CD4-positive, alpha-beta T cell (primary cell): ENCODE results near the gene PHETA1. TPM values are rescaled to one million over a fixed set of nuclear protein-coding genes. Genes with fewer than 3 reads are reported as not detected.
"Not testable (repeated sequence)": the region's sequence is repeated elsewhere in the genome, so short reads cannot be mapped to it uniquely, and the experiment has no call there.

ENCODE experiments used
- ATAC-seq: fragments of 200-7000 bp; cut with Tn5 transposase; one replicate; pipeline ENCODE4 v1.10.0; 2022; ENCODE audit warnings: mild to moderate bottlenecking; ENCODE audit not compliant: poor library complexity
- CTCF ChIA-PET: fragments of 350-600 bp; sonication (Branson Sonifier 250); formaldehyde crosslinking; loops from one replicate; lab custom pipeline; 2021; ENCODE audit warnings: antibody characterized with exemption, inconsistent platforms; lab: Charles Lee
- POLR2A ChIA-PET: fragments of 350-600 bp; sonication (Branson Sonifier 250); formaldehyde crosslinking; loops from one replicate; lab custom pipeline; 2021; ENCODE audit warnings: antibody characterized with exemption, inconsistent platforms; lab: Charles Lee
- DNase-seq, 14 experiments: peaks; one replicate each; pipeline ENCODE4 v3.0.0-alpha.2; 2013 to 2020; ENCODE audit warnings: mixed read lengths in 2 of 14
- H3K27ac ChIP-seq, 2 donors: one replicate each; pipeline versions ENCODE4 v1.5.1 to v1.7.0; 2013; ENCODE audit warnings: low read length in 2 of 2, low read depth in 1 of 2, mild to moderate bottlenecking in 1 of 2
- H3K27me3 ChIP-seq, 2 experiments: 1 replicate in 1 of 2; 2 replicates in 1 of 2; pipeline versions ENCODE4 v1.6.1 to v1.7.0; 2013; ENCODE audit warnings: low read length in 2 of 2, control low read depth in 1 of 2, mild to moderate bottlenecking in 1 of 2, moderate library complexity in 1 of 2; ENCODE audit not compliant: insufficient read depth in 2 of 2, control insufficient read depth in 1 of 2
- H3K36me3 ChIP-seq: one replicate; pipeline ENCODE4 v1.6.1; 2013; ENCODE audit warnings: low read length, control low read depth; ENCODE audit not compliant: insufficient read depth
- H3K4me1 ChIP-seq: one replicate; pipeline ENCODE4 v1.6.1; 2013; ENCODE audit warnings: low read length, control low read depth; ENCODE audit not compliant: insufficient read depth
- H3K4me3 ChIP-seq: one replicate; pipeline ENCODE4 v1.5.1; 2013; ENCODE audit warnings: mild to moderate bottlenecking, low read length, moderate library complexity
- H3K9me3 ChIP-seq, 2 experiments: 1 replicate in 1 of 2; 2 replicates in 1 of 2; pipeline versions ENCODE4 v1.6.1 to v1.7.0; 2013; ENCODE audit warnings: low read length in 2 of 2, mild to moderate bottlenecking in 2 of 2, control low read depth in 1 of 2, moderate library complexity in 1 of 2; ENCODE audit not compliant: control insufficient read depth in 1 of 2, insufficient read depth in 1 of 2
- H3K27ac Mint-ChIP-seq: one replicate; pipeline ENCODE4 v1.8.0; 2020; ENCODE audit warnings: mixed read lengths
- H3K27me3 Mint-ChIP-seq: one replicate; pipeline ENCODE4 v1.8.0; 2021; ENCODE audit warnings: mixed read lengths
- H3K36me3 Mint-ChIP-seq: one replicate; pipeline ENCODE4 v1.8.0; 2021; ENCODE audit warnings: low read depth, mixed read lengths
- H3K4me1 Mint-ChIP-seq: one replicate; pipeline ENCODE4 v1.8.0; 2021; ENCODE audit warnings: low read depth, mixed read lengths
- H3K4me3 Mint-ChIP-seq: one replicate; pipeline ENCODE4 v1.8.0; 2020; ENCODE audit warnings: mild to moderate bottlenecking, mixed read lengths
- H3K9me3 Mint-ChIP-seq: one replicate; pipeline ENCODE4 v1.8.0; 2020; ENCODE audit warnings: mixed read lengths
- CTCF ChIP-seq: fragments of 200-600 bp; IDR thresholded peaks from one replicate; pipeline ENCODE4 v1.8.0; 2022; ENCODE audit warnings: antibody characterized with exemption, mild to moderate bottlenecking
- intact Hi-C, 2 experiments: fragments of 100-400 bp; cut with DNase I in 1 of 2; cut with micrococcal nuclease in 1 of 2; formaldehyde crosslinking; loops; one replicate each; pipeline versions ENCODE4 v1.15.1 to v1.9.0; 2023 to 2025; cut with DNase I, micrococcal nuclease
- total RNA-seq, 174 experiments: library from RNA in 2 of 174; stranded (reverse) in 2 of 174; gene quantifications; one replicate each; pipeline ENCODE4 v1.2.3 and lab custom pipeline; 2021 to 2026

PHETA1 gene
- total RNA-seq, 2 experiments from 2014 or later, result 1.3 to 1.7 TPM

DNA sequence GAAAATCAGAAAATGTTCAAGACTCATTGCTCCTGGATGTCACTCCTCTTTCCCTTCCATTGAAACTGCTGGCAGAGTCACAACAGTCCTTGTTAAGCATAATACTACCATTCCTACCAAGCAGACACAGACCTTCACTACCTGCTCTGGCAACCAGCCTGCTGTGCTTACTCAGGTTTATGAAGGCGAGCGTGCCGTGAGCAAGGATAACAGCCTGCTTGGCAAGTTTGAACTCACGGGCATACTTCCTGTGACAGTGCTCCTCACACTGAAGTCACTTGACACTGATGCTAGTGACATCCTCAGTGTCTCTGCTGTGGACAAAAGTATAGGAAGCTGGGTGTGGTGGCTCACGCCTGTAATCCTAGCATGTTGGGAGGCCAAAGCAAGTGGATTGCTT, 15.7 kb upstream of the PHETA1 start:
- Histone ChIP-seq H3K36me3 (no peaks in the 10 kb centered on the region), H3K4me1 (no peaks in the 10 kb centered on the region), H3K4me3 (no peak overlapping the region), H3K27ac (no peak overlapping the region), H3K27me3 (no peaks in the 10 kb centered on the region), H3K9me3 (no peaks in the 10 kb centered on the region)
- H3K9me3 Mint-ChIP-seq, result no peaks in the 10 kb centered on the region
- no peak for ATAC-seq
- no peak overlapping the region for H3K4me3 Mint-ChIP-seq
- peaks cover 7% of the 10 kb centered on the region for H3K27me3 Mint-ChIP-seq
- H3K36me3 Mint-ChIP-seq, result no peaks in the 10 kb centered on the region
- no peak for TF ChIP-seq CTCF
- DNase-seq, result no peak
- no peaks in the 10 kb centered on the region for H3K4me1 Mint-ChIP-seq
- POLR2A ChIA-PET, result no interaction called here
- no peak overlapping the region for H3K27ac Mint-ChIP-seq
- intact Hi-C loops, result no loop called here
- CTCF ChIA-PET, result no interaction called here

DNA sequence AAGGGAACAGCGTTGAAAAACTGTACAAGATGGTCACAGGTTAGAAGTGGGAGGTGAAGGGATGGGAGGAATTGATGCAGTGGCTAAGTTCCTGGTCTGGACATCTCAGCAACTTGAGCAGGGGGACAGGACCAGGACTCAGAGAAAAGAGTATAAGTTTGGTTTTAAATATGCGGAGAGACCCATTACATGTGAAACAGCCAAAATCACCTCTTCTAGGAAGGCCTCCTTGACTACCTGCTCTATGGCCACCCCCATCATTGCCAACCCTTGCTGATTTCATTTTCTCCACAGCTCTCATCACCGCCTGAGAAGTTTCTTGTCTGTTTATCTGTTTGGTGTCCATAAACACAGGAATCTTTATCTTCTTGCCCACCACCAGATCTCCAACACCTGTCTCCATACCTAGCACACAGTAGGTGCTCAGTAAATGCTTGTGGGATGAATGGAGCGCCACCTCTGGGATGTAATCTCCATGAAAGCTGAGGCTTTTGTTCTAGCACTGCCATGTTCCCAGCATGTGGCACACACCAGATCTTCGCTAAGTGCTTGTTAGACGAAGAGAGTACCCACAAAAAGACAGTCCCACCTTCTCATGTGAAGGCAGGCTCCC, 11.2 kb upstream of the PHETA1 start:
- Mint-ChIP-seq H3K27me3 (peaks cover 11% of the 10 kb centered on the region), H3K4me1 (no peaks in the 10 kb centered on the region), H3K4me3 (no peak overlapping the region), H3K36me3 (no peaks in the 10 kb centered on the region), H3K9me3 (no peaks in the 10 kb centered on the region), H3K27ac (no peak overlapping the region)
- H3K36me3 ChIP-seq, result no peaks in the 10 kb centered on the region
- ATAC-seq, result no peak
- peaks cover 0 to 13% of the 10 kb centered on the region in 2 experiments for H3K9me3 ChIP-seq
- TF ChIP-seq CTCF, result no peak
- H3K4me1 ChIP-seq, result no peaks in the 10 kb centered on the region
- H3K27me3 ChIP-seq, result no peaks in the 10 kb centered on the region
- ChIA-PET CTCF (no interaction called here), POLR2A (no interaction called here)
- no peak overlapping the region for H3K4me3 ChIP-seq
- no peak overlapping the region for H3K27ac ChIP-seq
- DNase-seq, result no peak
- intact Hi-C loops, result no loop called here

GRCh38 chr12:111377440-111377839, 8.5 kb upstream of the PHETA1 start:
- no peak overlapping the region for H3K27ac Mint-ChIP-seq
- Histone ChIP-seq H3K4me3 (no peak overlapping the region), H3K36me3 (no peaks in the 10 kb centered on the region), H3K27ac (no peak overlapping the region), H3K9me3 (peaks cover 0 to 13% of the 10 kb centered on the region in 2 experiments), H3K27me3 (no peaks in the 10 kb centered on the region), H3K4me1 (no peaks in the 10 kb centered on the region)
- DNase-seq (no peak), ATAC-seq (no peak)
- no peak overlapping the region for H3K4me3 Mint-ChIP-seq
- H3K27me3 Mint-ChIP-seq, result peaks cover 11% of the 10 kb centered on the region
- TF ChIP-seq CTCF, result no peak
- CTCF ChIA-PET, result no interaction called here
- no peaks in the 10 kb centered on the region for H3K9me3 Mint-ChIP-seq
- H3K4me1 Mint-ChIP-seq, result no peaks in the 10 kb centered on the region
- no peaks in the 10 kb centered on the region for H3K36me3 Mint-ChIP-seq
- intact Hi-C loops, result no loop called here
- POLR2A ChIA-PET, result no interaction called here

- H3K4me3 ChIP-seq, H3K4me1 Mint-ChIP-seq, H3K27ac ChIP-seq, H3K4me3 Mint-ChIP-seq, H3K27ac Mint-ChIP-seq, H3K27me3 Mint-ChIP-seq, ATAC-seq, H3K36me3 Mint-ChIP-seq, H3K27me3 ChIP-seq, CTCF ChIA-PET, DNase-seq, H3K9me3 Mint-ChIP-seq, intact Hi-C loops, H3K36me3 ChIP-seq: not testable (repeated sequence)
- peaks cover 15% of the 10 kb centered on the region for H3K4me1 ChIP-seq
- peaks cover 0 to 13% of the 10 kb centered on the region in 2 experiments for H3K9me3 ChIP-seq
- POLR2A ChIA-PET, result interaction anchor here (0.6 kb wide), 1 partner anchor 369 kb away, joined by 4 read pairs; no protein-coding TSS in a partner anchor
These were observed 4.3 kb upstream of the PHETA1 start for GRCh38 chr12:111373231-111373630.
